NCI-H2171 (cell line): ENCODE results near the gene KREMEN2.
"Not testable (repeated sequence)": the region's sequence is repeated elsewhere in the genome, so short reads cannot be mapped to it uniquely, and the experiment has no call there.

ENCODE experiments used
- DNase-seq: peaks from one replicate; lab custom pipeline; 2025; lab: John Stamatoyannopoulos, UW

The KREMEN2 gene

GRCh38 chr16:2939968-2940367, 24.1 kb upstream of the KREMEN2 start:
- DNase-seq, result no peak

GRCh38 chr16:2942045-2942444, 22.0 kb upstream of the KREMEN2 start:
- DNase-seq, result no peak

- DNase-seq, result not testable (repeated sequence)
These were observed 20.4 kb upstream of the KREMEN2 start for GRCh38 chr16:2943716-2944115.

GRCh38 chr16:2946649-2947048, 17.4 kb upstream of the KREMEN2 start:
- no peak for DNase-seq

- DNase-seq, result no peak
These were observed 15.0 kb upstream of the KREMEN2 start for GRCh38 chr16:2948807-2949704.

- DNase-seq, result no peak
These were observed 14.2 kb upstream of the KREMEN2 start for GRCh38 chr16:2949705-2950352.

- no peak for DNase-seq
These were observed 13.7 kb upstream of the KREMEN2 start for GRCh38 chr16:2950353-2950724.

GRCh38 chr16:2950773-2951172, 13.3 kb upstream of the KREMEN2 start:
- no peak for DNase-seq

- DNase-seq, result peak; percentile 23
These were observed 11.4 kb upstream of the KREMEN2 start for GRCh38 chr16:2952679-2953078.

GRCh38 chr16:2953706-2954627, 10.1 kb upstream of the KREMEN2 start:
- peak; percentile 53 for DNase-seq

- no peak for DNase-seq
These were observed 9.3 kb upstream of the KREMEN2 start for GRCh38 chr16:2954656-2955381.

GRCh38 chr16:2955438-2955778, 8.7 kb upstream of the KREMEN2 start:
- DNase-seq, result no peak

- DNase-seq, result no peak
These were observed 8.1 kb upstream of the KREMEN2 start for GRCh38 chr16:2955779-2956578.

GRCh38 chr16:2956579-2956956, 7.5 kb upstream of the KREMEN2 start:
- DNase-seq, result no peak

GRCh38 chr16:2959206-2959605, 4.9 kb upstream of the KREMEN2 start:
- no peak for DNase-seq

- no peak for DNase-seq
These were observed 3.7 kb upstream of the KREMEN2 start for GRCh38 chr16:2960183-2961010.

- no peak for DNase-seq
These were observed 1.6 kb upstream of the KREMEN2 start for GRCh38 chr16:2962334-2963073.

GRCh38 chr16:2963074-2963722, 877 bp upstream of the KREMEN2 start:
- no peak for DNase-seq
